HG03558 (cell line): ENCODE data around the gene HTT-AS.
"Not testable (repeated sequence)": the region's sequence is repeated elsewhere in the genome, so short reads cannot be mapped to it uniquely, and the experiment has no call there.

Source experiments
- ATAC-seq: cut with Tn5 transposase; IDR thresholded peaks from one replicate; pipeline ENCODE4 v1.9.1; 2021; ENCODE audit warnings: moderate number of reproducible peaks; ENCODE audit not compliant: unreplicated experiment; ENCODE audit errors: extremely low read depth

Gene HTT-AS

DNA sequence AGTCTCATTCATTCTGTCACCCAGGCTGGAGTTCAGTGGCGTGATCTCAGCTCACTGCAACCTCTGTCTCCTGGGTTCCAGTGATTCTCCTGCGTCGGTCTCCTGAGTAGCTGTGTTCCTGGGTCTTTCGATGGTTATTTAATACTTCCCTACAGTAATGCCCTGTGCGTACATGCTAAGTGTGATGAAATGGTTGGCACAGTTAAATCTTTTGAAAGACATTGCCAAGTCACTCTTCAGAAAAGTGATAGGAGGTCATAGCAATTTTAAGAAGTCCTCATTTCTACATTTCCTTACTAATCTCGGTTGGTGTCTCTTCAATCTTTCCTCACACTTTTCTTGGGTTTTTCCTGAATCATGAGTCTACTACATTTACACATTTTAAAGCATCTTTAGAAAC lies 14.4 kb downstream of the HTT-AS start:
- ATAC-seq: no peak

DNA sequence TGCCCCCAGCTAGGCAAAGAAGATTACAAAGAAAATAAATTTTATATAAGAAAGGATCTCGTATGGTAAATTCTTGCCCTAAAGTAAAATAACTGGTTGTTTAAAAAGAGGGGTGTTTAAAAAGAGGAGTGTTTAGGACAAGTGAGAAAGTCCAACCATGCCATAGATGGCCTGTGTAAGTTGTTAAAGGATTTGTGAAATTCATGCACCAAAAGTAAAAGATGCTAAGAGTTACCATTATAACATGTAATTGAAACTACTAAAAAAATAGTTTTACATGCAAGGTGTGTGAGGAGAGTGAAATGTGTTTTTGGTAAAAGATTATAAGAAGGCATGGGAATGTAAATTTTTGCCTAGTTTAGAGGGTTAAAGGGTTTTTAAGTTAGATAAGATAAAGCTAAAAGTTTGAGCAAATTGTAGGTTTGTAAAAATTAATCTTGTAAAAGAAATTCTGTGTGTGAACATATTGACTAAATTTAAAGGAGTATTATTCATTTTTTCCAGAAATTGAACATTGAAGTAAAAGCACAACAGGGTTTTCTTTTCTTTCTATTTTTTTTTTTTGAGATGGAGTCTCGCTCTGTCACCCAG lies 20.1 kb downstream of the HTT-AS start:
- ATAC-seq: no peak

DNA sequence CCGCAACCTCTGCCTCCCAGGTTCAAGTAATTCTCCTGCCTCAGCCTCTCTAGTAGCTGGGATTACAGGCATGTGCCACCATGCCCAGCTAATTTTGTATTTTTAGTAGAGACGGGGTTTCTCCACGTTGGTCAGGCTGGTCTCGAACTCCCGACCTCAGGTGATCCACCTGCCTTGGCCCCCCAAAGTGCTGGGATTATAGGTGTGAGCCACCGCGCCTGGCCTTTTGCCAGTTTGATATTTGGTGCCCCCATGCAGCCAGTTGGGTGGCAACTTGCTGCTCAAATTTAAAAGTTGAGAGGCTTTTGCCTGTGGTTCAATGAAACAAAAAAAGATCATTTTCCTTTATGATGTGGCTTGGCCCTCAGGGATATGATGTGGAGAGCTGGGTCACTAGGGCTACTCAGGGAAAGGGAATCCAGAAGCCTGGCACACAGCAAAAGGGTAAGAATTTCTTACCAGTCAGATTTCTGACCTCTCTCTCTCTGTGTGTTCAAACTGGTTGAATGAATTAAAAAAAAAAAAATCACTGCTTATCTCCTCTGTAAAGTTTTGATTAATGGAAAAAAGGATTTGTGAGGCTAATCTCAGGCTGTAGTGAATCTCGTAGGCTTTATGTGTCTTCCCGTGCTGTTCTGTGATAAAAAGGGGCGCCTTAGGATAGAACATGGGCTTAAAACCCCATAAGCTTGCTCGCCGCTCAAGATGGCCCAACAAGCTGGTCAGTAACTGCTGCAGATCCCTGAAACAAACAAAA lies 23.0 kb downstream of the HTT-AS start:
- ATAC-seq: not testable (repeated sequence)

DNA sequence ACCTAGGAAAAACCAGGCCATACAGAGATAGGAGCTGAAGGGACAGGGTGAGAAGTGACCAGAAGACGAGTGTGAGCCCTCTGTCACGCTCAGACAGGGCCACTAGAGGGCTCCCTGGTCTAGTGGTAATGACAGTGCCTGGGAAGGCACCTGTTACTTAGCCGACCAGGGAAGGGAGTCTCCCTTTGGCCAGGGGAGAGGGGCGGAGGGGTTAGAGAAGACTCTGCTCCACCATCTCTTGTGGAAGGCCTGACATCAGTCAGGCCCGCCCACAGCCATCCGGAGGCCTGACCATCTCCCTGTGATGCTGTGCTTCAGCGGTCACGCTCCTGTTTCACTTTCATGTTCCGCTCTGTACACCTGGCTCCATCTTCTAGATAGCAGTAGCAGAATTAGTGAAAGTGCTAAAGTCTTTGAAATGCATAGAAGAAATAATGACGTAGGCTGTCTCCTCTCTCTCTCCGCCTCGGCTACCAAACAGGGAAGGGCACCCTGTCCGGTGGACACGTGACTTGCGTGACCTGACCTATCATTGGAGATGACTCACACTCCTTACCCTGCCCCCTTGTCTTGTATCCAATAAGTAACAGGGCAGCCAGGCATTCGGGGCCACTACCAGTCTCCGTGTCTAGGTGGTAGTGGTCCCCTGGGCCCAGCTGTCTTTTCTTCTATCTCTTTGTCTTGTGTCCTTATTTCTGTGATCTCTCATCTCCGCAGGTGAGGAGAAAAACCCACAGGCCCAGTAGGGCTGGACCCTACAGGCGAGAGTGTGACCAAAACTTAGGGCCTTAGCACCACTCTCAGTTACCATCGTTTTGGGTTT lies 26.7 kb downstream of the HTT-AS start:
- no peak for ATAC-seq

DNA sequence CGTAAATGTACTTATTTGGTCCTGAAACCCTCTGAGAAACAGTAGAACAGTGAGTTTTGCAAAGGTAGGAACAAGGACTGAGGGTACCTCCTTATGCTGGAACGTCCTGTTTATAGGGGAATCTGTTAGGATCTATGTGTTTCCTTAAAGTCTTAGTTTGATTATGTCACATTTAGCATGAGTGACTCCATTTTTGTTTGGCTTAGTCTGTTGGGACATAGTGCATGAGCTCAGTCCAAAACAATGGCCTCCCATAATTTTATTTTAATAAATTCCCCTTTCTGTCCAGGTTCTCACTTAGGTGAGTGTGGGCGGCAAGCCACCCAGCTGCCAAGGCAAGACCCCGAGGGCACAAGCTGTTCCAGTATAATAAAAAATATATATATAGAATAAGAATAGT lies 27.7 kb downstream of the HTT-AS start:
- no peak for ATAC-seq

DNA sequence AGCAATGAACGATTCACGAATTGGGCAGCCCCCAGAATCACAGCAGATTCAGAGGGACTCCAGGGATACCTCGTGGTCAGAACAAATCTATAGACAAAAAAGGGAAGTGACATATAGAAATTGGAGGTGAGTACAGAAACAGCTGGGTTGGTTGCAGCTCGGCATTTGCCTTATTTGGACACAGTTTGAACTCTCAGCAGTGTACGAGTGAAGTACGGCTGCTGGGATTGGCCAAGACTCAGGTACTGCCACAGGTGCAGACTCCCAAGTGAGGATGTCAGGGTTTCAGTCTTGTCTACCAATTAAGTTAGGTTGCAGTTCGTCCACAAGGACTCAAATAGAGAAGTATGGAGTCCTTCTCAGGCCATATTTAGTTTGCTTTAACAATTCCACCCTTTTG lies 28.2 kb downstream of the HTT-AS start:
- no peak for ATAC-seq

DNA sequence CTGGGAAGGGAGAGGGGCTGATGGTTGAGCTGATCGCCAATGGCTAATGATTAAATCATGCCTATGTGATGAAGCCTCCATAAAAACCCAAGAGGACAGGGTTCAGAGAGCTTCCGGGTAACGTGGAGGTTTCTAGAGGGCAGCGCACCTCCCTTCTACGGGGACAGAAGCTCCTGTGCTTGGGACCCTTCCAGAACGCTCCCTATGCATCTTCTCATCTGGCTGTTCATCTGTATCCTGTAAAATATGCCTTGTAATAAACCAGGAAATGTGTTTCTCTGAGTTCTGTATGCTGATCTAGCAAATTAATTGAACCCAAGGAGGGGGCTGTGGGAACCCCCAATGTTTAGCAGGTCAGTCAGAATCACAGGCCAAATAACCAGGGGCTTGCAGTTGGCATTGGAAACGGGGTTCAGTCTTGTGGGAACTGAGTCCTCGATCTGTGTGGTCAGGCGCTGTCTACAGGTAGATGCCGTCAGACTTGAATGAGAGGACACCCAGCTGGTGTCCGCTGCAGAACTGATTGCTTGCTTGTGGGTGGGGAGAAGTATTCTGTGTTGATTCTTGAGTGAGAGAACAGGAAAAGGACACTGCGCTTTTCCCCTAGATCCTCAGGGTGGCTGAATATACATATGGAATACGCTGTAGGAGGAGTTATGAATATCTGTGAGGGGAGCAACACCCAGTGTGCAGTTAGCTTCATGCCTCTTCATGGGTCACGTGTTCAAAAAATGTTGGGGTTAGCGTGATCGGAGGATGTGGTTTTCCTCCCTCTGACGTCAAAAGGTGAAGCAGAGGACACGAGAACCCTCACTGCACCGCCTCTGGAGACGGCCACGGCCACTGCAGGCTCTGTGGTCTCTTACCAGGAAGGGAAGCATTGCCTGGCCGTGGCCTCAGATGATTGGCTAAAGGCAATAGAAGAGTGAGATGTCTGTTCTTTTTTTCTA lies 29.2 kb downstream of the HTT-AS start:
- no peak for ATAC-seq

DNA sequence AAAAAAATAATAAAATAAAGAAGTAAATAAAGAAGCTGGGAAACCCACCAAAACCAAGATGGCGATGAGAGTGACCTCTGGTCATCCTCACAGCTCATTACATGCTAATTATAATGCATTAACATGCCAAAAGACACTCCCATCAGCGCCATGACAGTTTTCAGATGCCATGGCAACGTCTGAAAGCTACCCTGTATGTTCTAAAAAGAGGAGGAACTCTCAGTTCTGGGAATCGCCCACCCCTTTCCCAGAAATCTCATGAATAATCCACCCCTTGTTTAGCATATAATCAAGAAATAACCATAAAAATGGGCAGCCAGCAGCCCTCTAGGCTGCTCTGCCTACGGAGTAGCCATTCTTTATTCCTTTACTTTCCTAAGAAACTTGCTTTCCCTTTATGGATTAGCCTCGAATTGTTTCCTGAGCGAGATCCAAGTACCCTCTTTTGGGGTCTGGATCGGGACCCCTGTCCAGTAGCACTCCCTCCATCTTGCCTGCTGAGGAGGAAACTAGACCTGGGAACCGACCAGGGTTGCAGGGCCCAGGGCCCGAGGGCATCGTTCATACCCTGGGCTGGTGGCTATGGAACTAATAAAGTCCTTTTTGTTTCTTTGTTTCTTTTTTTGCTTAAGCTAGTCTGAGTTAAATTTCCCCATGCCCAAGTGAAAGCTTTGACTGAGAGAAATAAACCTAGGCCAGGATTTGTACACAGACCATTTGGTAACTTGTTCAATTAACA lies 30.9 kb downstream of the HTT-AS start:
- ATAC-seq: no peak

DNA sequence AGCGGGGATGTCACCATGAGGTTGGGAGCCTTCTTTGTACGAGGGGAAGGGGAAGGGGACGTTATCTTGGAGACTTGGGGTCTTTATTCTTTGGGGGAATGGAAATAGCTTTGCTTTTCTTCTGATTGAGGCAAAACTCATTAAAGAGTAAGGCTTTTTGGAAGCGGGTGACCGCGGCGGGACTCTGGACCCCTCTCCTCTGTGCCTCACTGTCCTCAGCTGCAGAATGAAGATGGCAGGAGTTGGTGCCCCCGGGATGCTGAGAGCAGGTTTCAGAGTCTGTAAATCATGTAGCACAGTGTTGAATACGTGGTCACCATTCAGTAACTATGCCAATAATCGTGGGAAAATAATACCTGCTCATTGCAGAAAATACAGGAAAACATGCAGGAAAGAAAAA lies 32.1 kb downstream of the HTT-AS start:
- no peak for ATAC-seq

DNA sequence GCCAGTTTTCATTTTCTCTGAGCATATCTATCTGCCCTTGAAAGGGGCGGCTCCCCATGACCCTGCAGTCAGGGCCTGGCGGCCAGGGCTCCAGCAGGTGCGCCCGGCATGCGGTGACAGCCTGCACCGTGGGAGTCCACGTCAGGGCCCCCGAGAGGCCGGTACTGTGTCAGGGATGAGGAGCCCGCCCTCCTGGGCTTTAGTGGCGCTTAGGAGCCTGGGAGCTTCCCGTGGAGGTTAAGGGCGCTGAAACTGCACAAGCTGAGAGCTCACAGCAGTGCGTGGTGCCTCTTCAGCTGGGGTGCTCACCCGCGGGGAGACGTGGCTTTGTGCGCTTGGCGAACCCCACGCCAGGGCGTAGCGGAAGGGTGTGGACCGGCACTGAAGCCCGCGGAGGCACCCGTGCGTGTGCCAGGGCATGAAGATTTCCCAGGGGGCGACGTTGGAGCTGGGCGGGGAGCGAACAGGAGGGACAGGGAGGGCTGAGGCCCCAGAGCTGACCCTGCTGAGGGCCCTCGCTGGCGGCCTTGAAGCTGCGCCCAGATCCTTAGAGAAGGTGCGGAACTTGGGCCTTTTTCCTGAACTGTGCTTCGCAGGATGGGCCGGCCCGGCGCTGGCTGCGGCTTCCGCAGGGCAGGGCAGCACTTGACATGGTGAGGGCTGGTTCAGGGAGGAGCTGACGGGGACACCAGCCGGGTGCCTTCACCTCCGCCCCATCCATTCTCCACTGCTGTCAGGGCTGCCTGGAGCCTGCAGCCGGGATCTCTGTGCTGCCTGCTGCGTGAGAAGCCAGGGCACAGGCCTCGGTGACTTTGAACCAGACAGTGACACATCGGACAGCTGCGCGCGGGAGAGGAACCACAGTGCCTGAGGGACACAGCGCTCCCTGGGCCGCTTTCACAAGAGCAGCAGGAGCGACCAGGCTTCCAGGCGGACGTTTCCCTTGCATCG lies 32.9 kb downstream of the HTT-AS start:
- ATAC-seq: no peak

DNA sequence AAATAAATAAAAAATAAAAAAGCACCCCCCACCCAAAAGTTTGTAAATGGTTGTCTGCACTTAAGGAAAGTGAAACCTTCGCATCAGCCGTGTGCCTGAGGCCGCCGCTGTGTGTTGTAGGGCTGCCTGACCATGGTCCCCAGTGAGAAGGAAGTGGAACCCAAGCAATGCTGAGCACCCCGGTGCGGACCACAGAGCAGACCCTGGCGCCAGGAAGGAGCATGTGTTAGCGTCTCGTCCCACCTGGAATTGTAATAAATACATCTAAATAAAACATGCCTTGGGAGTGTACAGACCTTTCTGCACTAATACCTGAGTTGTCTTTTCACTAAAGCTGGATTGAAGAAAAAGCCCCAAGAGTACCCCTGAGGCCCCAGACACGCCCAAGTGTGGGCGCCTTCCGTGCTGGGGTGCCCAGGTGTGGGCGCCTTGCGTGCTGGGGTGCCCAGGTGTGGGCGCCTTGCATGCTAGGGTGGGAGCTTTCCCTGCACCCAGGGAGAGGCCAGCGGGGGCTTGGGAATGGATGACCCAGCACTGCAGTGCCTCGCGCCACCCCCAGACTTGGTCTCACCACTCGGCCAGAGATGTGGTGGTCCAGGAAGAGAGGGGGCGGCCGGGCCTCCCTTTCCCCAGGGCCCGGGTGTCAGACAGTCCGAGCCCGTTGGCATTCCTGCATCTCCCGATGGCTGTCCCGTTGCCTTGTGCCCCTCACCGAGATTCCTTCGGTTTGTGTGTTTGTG lies 33.7 kb downstream of the HTT-AS start:
- no peak for ATAC-seq

DNA sequence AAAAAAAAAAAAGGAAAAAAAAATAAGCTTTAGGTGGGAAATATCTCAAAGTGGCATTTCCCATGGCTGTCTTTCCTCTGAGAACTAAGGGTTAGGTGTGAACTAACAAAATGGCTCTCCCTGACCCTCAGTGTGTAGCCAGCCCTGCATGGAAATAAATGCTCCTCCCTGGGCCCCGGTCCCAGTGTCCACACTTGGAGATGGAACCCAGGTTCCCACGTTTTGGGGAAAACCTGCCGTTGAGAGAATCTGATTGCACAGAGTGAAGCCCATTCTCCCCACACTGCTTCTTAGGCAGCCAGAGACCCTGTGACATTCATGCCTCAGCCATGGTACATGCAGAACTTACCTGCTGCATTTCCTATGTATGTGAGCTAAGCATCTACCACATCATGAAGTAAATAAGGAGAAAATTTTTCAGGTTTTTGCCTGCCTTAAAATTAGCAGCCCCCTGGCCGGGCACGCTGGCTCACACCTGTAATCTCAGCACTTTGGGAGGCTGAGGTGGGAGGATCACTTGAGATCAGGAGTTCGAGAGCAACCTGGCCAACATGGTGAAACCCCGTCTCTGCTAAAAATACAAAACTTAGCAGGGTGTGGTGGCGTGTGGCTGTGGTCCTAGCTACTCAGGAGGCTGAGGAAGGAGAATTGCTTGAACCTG lies 34.5 kb downstream of the HTT-AS start:
- ATAC-seq: no peak

DNA sequence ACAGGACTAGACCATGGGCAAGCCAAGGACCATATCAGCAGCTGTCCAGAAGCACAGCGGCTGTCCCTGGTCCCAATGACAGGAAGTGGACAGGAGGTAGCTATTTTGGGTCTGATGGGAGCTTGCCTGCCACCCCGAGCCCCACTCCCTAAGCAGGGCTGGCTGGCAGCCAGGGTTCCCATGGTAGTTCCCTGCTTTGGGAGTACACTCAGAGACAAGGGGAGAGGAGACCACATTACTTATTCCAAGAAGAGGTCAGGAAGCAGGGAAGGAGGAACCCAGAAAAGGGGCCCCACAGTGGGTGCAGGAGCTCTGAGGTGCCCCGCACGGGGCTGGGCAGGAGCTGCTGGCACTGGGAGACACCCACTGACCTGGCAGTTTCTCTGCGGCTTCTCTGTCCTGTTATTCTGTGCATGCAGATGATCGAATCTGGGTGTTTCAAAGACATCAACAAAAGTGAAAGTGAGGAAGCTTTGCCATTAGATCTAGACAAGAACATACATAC lies 36.3 kb downstream of the HTT-AS start:
- ATAC-seq: no peak

DNA sequence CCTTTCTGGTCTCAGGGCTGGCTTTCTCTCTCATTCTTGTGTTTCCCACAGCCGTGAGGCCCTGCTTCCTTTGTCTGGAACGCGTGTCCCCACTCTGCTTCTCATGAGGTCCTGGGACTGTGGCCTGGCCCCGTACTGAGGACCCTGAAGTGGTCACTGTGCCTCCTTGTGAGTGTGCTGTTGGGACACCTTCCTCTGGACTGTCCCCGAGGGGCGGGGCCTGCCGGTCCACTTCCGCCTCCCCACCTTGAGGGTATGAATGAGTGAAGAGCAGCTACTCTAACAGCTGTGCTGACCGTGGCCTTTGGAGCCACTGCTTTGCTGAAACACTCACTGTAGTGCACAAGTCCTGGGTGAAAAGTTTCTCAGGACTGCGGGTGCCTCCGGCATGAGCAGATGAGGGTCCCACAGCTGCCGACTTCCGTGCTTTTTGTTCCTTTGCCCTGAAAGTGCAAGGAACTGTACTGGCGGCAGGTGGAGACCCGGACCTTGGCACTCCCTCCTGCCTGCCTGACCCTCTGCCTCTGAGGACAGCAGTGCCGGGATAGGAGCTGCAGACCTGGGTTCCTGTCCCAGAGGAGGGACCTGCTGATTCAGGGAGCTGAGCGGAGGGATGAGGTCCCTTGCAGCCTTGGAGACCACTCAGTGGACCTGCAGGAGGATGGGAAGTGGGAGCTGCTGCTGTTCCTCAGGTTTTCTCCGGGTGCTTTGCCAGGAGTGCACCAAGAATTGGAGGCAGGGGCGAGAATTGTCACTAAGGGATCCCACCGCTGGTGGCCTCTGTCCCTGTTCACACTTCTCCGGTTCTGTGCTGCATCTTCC lies 38.0 kb downstream of the HTT-AS start:
- no peak for ATAC-seq

DNA sequence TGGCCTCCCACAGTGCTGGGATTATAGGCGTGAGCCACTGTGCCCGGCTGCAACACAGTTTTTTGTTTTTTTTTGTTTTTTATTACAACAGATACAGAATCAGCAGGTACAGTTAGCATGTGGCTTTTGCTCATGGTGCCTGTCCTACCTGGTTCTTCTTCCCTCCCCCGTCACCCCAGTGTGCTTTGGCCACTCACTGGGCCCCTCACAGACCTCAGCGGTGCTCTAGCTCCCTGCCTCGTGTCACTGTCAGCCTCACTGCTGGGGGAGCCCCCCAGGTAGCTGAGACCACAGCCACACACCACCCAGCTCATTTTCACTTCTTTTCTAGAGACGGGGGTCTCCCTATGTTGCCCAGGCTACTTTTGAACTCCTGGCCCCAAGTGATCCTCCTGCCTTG lies 38.7 kb downstream of the HTT-AS start:
- no peak for ATAC-seq

DNA sequence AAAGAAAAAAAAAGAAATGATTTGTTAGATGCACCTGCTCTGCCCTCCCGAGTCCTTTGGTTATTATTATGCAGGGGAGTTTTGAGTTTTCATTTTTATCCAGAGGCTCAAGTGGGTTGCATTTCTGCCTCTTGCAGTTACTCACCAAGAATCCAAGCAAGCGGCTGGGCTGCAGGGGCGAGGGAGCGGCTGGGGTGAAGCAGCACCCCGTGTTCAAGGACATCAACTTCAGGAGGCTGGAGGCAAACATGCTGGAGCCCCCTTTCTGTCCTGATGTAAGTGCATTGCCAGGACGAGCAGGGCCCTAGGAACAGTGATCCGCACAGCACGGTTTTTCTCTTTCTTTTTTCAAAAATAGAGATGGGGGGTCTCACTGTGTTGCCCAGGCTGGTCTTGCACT lies 39.1 kb downstream of the HTT-AS start:
- no peak for ATAC-seq
